ENCODE measurements around the gene TMEM219. TPM values are rescaled to one million over a fixed set of nuclear protein-coding genes. Genes with fewer than 3 reads are reported as not detected.

TMEM219 gene
- total and polyA plus RNA-seq, 9 of the 15 experiments (the other 6 are each of a cell fraction or from before 2014, with no cell fraction given), result 35.3 to 62.8 (median 55.5) TPM

GRCh38 chr16:29927070-29927905, 34.6 kb upstream of the TMEM219 start:
- WGBS (ENCODE audit: insufficient coverage, low coverage, missing lambda C conversion rate), result 51% methylated on average over 12 of the region's 12 CpGs
- Histone ChIP-seq H3K79me2 (ENCODE audit: control insufficient read depth, insufficient read depth, low read length) (peaks cover 27% of the 10 kb centered on the region), H3K27me3 (ENCODE audit: control insufficient read depth in 2 of 2, insufficient read depth in 2 of 2, low read length in 2 of 2) (no peaks in the 10 kb centered on the region), H4K20me1 (replicated peaks; ENCODE audit: control insufficient read depth, insufficient read depth, low read length) (no peaks in the 10 kb centered on the region), H3K4me3 (no peak overlapping the region), H3K9me1 (ENCODE audit: control insufficient read depth, insufficient read depth, low read length) (no peaks in the 10 kb centered on the region), H3K4me1 (replicated peaks in 1 of 2; ENCODE audit: control insufficient read depth in 2 of 2, insufficient read depth in 2 of 2, low read length in 2 of 2) (peaks cover 13 to 29% of the 10 kb centered on the region in 2 experiments; a peak in 4 of 5 replicates), H2AFZ (ENCODE audit: low read depth, low read length) (peak overlapping the region; percentile 100; the same call in 1 of the 2 replicates), H3K9me3 (replicated peaks; ENCODE audit: control insufficient read depth, insufficient read depth, low read depth, low read length) (no peaks in the 10 kb centered on the region), H3K4me2 (ENCODE audit: insufficient read depth, low read length) (peak overlapping the region; percentile 86), H3K27ac (ENCODE audit: extremely low read depth, low read depth, low read length) (no peak overlapping the region; the same call in 2 of the 3 replicates), H3K9ac (ENCODE audit: insufficient read depth in 1 of 2, low read depth in 2 of 2, low read length in 2 of 2) (peak overlapping the region; percentile 91 to 94; a peak in 2 of 4 replicates), H3K36me3 (ENCODE audit: control insufficient read depth, insufficient read depth, low read length) (peaks cover 9% of the 10 kb centered on the region; the same call in 1 of the 3 replicates)
- CTCF ChIA-PET (ENCODE audit: low intra/inter-chr PET ratio), result no interaction called here
- in situ Hi-C loops (cut with MboI), result no loop called here
- FAIRE-seq, result no peak
- ATAC-seq, result no peak
- POLR2A ChIA-PET, result interaction anchor here (0.6 to 3.0 kb wide), 9 partner anchors 11 to 1159 kb away, joined by 3 to 17 read pairs (median 5); partner anchors contain the start of gene TMEM219
- no TSS peak for BruUV-seq (replicated peaks)
- DNase-seq (ENCODE audit: extremely low read depth in 1 of 4, low spot score in 3 of 4), result peak in 2 of 4 experiments; percentile 21 to 26
- intact Hi-C loops (cut with micrococcal nuclease), result loop anchor here (5.0 kb wide), 2 partner anchors 35 to 70 kb away; partner anchors contain the start of genes HIRIP3, INO80E and TMEM219
- TF ChIP-seq ZNF511 (CRISPR knock-in tag; IDR thresholded peaks at IDR 0.05), result no peak
- no peak for TF ChIP-seq ELK1 (CRISPR knock-in tag; IDR thresholded peaks at IDR 0.05)
- TF ChIP-seq ZC3H4 (CRISPR knock-in tag; IDR thresholded peaks at IDR 0.05; ENCODE audit: borderline replicate concordance), result 0 out of 2 replicates have a peak, but pooled peaks have one; percentile 37
- peak; percentile 68 for TF ChIP-seq ATF3 (IDR thresholded peaks at IDR 0.05)
- no peak for TF ChIP-seq ATF3 (CRISPR knock-in tag; conservative IDR thresholded peaks at IDR 0.05)
- TF ChIP-seq ZBTB33 (CRISPR knock-in tag; IDR thresholded peaks at IDR 0.05), result no peak
- peak; percentile 55 for TF ChIP-seq CEBPB (tag; IDR thresholded peaks at IDR 0.05)
- no peak for TF ChIP-seq ZHX1 (conservative IDR thresholded peaks at IDR 0.05; ENCODE audit: low read length)
- no peak for TF ChIP-seq ZNF57 (CRISPR knock-in tag; IDR thresholded peaks at IDR 0.05)
- no peak for TF ChIP-seq ZNF140 (CRISPR knock-in tag; IDR thresholded peaks at IDR 0.05)
- TF ChIP-seq CCNT2 (IDR thresholded peaks at IDR 0.05; ENCODE audit: borderline replicate concordance, extremely low read depth, insufficient read length, low read depth, low read length), result no peak
- peak; percentile 37 for TF ChIP-seq KDM5B (IDR thresholded peaks at IDR 0.05; ENCODE audit: insufficient replicate concordance, low read depth, low read length)
